GM21723 (cell line): Measurements from ENCODE around the gene GPR21.

ENCODE experiments used
- ATAC-seq: cut with Tn5 transposase; IDR thresholded peaks from one replicate; pipeline ENCODE4 v1.9.1; 2021; ENCODE audit warnings: mild to moderate bottlenecking, moderate library complexity; ENCODE audit not compliant: unreplicated experiment

Gene GPR21, protein sequence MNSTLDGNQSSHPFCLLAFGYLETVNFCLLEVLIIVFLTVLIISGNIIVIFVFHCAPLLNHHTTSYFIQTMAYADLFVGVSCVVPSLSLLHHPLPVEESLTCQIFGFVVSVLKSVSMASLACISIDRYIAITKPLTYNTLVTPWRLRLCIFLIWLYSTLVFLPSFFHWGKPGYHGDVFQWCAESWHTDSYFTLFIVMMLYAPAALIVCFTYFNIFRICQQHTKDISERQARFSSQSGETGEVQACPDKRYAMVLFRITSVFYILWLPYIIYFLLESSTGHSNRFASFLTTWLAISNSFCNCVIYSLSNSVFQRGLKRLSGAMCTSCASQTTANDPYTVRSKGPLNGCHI

DNA sequence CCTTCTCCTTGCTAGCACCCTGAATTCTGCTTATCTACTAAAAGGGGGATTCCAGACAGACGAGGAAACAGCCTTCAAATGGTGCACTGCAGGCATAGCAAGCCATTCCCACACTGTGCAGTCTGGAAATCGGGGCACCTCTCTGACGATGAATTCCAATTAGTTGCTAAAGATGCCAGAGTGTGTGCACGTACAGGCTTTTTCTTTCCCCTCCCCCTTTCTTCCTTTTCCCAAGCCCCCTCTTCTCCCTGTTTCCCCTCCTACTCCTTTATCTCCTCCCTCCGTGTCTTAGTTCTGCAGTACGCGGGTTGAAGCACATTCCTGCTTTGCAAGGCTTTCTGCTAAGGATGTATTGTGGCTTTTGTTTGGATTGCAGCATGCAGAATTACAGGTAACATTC, at the start of gene GPR21:
Gene GPR21 (plus strand): TSS at position 316 of the 400 bp plus-strand sequence. CDS start 900 bp downstream, outside the sequence.
- ATAC-seq = no peak

DNA sequence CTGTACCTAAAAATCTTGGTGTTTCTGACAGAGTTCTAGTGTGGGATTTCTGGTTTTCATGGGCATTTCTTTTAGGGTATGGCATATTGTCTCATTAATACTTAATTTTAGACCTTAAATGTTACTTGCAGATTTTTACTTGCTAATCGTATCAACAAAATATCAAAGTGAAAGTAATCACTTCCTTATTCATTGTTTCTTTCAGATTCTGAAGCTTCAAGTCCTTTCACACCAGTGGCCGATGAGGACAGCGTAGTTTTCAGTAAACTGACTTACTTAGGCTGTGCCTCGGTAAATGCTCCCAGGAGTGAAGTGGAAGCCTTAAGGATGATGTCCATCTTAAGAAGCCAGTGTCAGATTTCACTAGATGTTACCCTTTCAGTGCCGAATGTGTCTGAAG, 47.5 kb upstream of the GPR21 start:
- ATAC-seq = no peak

DNA sequence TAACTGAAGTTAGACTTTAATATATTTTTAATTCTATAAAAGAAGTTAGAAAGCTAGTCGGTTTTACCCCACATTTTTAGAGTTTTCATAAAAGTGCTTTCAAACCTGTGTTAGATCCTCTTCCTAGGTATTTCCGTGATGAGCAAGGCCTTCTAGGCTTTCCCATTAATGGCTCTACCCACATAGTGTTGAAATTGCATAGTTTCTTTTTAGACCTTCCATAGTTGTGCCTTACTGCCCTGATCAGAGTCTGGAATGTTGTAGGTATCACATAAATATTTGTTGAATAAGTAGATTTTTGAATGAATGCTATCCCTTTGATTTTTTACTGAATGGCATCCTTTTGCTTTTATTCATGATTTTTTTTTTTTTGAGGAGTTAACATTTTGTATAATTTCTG, 45.3 kb upstream of the GPR21 start:
- ATAC-seq = no peak

DNA sequence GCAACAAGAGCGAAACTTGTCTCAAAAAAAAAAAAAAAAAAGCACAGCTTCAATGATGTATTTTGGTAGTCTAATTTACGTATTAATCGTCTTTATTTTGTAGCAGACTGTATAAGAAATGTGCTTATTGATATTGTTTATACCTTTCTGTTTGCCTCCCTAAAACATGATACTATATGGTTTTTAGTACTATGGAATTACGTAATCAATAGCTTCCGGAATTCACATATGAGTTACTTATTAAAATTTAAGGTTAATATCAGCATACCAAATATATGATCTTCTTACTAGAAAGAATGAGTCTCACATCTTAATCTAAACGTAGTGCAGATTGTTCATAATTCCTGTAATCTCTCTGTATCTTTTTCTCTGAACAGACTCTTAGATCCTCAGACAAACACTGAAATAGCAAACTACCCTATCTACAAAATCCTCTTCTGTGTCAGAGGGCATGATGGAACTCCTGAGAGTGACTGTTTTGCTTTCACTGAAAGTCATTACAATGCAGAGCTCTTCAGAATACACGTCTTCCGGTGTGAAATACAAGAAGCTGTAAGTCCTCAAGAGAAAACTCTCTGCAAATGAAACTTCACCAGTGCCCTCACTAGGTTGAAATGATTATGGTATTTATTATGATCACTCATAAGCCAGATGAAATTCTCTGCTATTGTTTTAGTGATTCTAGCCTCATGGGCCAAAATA, 44.4 kb upstream of the GPR21 start:
- peak; percentile 83 for ATAC-seq

DNA sequence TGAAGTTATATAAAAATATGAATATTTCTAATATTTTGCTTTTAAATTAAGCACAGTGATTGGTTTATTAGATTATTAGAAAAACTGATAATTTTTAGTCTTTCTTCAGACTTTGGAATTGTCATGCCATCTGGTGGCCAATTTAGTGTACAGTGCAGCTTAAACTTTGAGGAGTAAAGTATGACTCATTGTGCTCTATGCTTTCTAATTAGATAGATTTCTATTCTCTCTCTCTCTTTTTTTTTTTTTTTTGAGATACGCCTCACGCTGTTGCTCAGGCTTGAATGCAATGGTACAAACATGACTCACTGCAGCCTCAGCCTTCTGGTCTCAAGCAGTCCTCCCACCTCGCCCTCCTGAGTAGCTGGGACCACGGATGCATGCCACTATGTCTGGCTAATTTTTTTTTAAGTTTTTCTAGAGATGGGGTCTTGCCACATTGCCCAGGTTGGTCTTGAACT, 42.1 kb upstream of the GPR21 start:
- no peak for ATAC-seq

DNA sequence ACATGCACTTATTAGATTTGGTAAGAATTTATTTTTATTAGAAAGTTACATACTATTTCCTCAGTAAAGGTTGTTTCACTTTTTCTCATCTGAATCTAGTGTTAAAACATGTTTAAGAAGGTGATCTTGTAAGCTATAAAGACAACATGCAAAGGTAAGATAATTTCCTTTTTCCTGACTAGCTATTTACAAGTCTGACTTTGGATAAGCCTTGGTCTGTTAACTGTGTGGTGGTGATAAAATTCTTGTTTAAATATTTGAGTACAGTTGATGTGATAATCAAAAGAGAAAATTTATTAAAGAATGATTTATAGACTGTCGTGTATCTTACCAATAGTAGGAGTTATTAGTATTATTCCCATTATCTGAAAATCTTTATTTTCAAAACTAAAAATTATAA, 36.9 kb upstream of the GPR21 start:
- ATAC-seq = no peak

DNA sequence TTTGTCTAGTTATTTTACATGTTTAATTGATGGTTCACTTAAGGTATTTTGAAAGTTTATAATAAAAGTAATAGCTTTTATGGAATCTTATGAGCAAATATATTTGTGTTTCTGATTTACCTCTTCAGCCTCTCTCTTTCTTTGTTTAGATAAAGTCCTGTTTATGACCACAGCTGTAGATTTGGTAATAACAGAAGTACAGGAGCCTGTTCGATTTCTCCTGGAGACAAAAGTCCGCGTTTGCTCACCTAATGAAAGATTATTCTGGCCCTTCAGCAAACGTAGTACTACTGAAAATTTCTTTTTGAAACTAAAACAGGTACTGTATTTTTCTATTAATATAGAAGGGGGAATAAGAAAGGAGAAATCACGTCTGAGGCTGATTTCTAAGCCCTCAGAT, 35.0 kb upstream of the GPR21 start:
- no peak for ATAC-seq

DNA sequence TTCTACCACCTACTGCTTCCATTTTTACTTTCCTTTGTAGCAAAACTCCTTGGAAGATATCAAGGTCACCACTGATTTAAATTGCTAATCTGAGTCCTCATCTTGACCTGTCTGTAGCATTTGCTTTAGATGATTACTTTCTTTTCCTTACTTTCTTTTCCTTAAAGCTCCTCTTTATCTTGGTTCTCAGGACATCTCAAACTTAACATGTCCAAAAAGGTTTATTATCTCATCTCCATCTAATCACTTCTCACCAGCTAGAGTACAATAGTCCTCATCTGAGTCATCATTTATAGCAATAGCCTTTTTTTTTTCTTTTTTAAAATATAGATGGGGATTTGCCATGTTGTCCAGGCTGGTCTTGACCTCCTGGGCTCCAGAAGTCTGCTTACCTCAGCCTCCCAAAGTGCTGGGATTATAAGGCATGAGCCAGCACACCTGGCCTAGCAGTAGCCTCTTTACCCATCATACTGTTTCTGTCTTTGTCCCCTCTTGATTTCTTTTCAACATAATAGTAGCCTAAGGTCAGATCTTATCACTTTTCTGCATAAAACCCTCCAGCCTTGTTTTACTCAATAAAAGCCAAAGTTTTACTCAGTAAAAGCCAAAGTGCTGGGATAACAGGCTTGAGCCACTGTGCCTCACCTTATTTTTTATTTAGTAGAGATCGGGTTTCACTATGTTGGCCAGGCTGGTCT, 32.9 kb upstream of the GPR21 start:
- no peak for ATAC-seq

DNA sequence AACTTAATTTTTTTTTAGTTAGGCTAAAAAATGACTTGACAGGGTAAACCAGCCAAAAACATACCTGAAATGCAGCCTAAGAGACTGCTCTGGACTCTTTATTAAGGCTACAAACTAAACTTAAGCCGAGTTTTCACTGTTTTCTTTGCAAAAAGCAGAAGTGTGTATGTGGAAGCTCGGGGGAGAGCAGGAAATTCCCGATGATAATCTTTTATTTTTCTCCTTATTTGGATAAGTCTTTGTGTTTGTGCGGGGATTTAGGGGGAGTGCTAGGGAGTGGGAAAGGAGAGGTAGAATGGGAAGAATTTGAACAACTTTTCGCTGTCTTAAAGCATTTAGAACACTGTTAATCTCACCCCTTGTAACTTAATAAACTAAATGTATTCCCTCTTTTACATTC, 30.7 kb upstream of the GPR21 start:
- no peak for ATAC-seq

DNA sequence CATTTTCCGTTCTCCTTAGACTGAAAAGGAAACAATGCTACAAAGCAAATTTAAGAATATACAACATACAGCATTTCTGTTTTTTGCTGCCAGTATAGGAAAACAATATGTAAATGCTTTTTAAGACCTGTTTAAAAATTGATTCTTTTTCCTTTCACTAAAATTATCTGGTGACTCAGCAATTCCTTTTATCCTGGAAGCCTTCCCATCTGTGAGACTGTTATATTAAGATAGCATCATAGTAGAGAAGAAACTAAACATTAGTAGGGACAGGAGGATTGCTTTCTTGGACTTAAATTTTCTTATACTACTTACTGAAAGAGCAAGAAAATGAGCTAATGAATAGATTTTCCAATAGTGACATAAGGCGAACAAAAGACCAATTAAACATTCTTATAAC, 30.0 kb upstream of the GPR21 start:
- no peak for ATAC-seq

DNA sequence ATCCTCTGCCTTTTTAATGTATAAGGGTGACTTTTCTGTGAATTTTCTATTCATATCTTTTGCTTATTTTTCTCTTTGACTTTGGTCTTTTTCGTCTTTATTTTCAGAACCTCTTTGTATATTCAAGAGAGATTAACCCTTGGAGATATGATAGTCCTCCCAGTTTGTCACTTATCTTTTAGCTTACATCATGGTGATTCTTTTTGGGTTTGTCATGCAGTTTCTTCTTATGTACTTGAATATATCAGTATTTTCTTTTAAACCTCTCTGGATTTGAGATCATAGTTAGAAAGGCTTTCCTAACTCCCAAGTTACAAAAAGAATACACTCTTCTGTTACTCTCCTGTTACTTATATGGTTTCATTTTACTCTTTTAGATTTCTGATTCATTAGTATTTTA, 27.5 kb upstream of the GPR21 start:
- ATAC-seq = no peak

DNA sequence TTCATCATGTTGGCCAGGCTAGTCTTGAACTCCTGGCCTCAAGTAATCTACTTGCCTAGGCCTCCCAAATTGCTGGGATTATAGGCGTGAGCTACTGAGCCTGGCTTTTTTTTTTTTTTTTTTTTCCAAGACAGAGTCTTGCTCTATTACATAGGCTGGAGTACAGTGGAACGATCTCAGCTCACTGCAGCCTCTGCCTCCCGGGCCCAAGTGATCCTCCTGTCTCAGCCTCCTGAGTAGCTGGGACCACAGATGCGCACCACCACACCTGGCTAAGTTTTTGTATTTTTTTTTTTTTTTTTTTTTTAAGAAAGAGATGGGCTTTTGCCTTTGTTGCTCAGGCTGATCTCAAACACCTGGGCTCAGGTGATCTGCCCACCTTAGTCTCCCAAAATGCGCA, 26.2 kb upstream of the GPR21 start:
- ATAC-seq = no peak

DNA sequence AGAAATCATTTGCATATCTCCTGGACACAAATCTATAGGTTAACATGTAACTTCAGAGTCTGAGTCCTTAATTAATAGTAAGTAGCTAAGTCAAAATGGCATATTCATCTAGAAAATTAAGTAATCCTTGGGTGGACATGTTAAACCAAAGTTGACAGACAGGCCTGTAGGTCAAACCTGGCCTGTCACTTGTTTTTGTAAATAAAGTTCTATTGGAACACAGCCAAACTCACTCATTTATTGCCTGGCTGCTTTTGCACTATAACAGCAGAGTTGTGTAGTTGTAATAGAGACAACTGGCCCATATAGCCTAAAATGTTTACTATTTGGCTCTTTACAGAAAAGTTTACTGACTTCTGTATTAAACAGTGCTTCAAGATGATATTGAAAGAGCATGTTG, 24.6 kb upstream of the GPR21 start:
- ATAC-seq = no peak

DNA sequence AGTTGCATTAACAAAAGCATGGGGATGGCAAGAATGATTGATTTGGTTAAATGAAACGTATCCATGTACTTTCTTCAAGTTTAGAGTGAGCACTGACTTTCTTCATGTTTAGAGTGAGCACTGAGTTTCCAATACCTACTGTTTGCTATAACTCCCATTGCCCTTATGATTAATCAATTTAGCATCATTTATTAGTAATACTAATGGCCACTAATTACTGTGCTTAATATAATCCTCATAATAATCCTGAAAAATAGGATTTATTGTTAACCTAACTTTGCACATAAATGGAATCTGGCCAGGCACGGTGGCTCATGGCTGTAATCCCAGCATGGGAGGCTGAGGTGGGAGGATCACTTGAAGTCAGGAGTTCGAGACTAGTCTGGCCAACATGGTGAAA, 22.1 kb upstream of the GPR21 start:
- no peak for ATAC-seq

DNA sequence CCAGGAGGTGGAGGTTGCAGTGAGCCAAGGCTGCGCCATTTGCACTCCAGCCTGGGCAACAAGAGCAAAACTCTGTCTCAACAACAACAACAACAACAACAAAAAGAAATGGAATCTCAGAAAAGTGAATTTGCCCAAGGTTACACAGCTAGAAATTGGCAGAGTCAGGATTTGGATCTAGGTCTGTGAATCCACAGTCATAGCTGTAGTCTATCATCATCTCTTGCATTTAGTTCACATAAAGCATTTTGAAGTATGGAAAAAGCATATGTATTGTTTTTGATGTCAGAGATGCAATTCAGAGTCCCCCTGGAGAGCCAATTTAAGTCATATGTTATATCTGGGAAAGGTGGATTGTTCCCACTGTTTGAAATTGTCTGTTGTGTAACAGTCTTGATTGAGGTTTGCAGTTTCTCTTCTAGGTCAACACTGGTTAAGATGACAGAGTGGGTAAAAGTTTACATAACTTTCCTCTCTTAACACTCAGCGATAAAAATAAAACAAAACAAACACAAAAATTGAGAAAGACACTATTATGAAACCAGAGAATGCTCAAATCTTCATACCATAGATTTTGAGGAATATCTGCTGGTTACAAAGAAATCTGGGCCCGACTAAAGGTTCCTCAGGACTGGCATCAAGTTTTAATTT, 21.5 kb upstream of the GPR21 start:
- ATAC-seq = no peak

DNA sequence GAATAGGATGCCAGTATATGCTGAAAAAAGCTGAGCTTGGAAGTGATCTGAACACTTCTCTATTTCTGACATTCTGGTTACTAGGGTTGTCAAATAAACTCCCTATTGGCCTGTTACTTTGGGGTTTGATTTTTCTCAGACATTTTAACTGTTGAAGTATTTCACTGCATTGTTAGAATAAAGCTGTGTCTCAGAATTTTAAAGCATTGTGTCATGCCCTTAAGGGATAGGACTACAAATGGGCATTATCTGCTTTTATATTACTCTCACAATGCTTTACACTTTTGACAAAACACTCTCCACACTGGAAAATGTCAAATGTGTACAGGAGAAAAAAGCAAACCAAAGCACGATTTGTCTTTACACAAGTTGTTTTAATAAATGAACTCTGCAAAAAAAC, 16.8 kb upstream of the GPR21 start:
- no peak for ATAC-seq

DNA sequence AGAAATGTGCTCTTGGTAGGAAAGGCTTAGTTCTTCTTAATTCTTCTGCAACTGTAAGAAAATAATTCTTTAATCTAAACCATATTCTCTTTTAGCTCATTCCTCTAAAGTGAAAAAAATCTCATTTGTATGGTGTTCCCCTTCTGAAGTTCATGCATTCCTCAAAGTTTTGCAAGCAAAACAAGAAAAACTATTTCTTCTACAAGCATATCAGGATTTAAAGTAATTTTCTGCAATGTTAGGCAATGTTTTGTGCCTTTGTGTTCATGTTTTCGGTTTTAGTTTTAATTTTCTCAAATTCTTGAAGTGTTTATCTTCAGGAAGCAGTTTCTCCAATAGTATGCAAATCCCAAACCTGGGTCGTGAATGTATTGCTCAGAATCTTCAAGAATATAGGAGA, 12.7 kb upstream of the GPR21 start:
- no peak for ATAC-seq

DNA sequence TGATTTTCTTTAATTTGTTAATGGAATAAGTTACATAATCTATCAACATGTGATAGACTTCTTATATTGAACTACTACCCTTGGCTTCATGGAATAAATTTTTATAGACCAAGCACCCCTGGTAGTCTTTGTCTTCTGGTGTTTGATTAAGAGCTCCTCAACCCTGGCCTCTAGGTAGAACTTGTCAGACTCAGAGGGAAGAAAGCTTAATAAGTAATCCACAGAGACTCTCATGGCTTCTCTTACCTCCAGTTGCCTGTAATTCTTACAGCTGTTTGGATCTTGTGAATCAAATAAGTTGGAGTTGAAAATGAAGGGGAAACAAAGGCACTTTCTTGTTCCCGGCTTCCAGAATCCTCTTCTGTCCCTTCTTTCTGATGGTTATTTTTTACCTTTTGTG, 7.0 kb upstream of the GPR21 start:
- ATAC-seq = no peak

DNA sequence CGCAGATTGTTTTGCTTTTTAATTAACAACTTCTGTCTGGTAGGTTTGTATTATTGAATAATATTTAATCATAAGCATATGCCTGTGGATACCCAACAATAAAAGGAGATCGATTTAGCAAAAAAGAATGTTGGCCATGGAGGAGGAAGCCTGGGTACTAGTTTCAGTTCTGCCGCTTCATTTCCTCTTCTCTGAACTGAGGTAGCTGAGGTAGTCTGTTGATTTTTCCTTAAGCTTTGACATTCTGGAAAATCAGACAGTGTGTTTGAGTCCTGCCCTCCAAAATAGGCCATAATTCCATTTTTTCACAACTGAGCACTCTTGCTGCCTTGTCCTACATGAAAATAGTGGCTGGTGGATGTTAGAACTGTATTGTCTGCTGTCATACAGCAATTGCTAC, 6.0 kb upstream of the GPR21 start:
- no peak for ATAC-seq

DNA sequence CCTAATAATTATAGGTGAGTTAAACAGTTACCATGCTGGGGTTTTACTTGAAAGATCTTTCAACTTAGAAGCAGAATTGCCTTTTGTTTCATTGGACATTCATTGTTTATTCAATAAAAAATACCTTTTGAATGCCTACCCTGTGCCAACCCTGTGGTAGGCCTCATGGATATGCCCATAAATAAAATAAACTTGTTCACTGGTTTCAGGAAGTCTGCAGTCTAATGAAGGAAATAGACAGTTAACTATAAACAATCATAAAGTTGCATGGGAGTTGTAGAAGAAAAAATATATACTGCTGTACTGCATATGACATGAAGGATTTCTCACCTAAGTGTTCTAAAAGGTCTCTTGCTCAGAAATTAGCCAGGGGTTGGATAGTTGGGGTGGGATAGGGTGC, 5.3 kb upstream of the GPR21 start:
- ATAC-seq = no peak

DNA sequence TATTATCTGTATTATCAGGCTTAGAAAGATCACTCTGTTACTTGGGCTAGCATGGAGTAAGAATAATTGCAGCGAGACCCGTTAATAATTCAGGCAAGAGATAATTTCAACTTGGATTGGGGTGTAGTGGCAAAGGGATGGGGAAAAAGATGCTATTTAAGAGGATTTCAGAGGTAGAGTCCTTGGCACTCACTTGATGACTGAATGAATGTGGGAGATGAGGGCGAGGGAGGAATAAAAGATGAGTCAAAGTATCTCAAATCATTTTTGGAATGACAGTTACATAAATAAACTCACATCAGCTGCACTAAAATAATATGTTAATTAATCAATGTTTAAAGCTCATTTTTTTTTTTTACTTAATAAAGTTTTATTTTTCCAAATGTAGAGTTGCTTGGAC, 4.5 kb upstream of the GPR21 start:
- ATAC-seq = no peak
